ENCODE measurements around the gene ZBTB20. TPM values are rescaled to one million over a fixed set of nuclear protein-coding genes. Genes with fewer than 3 reads are reported as not detected.

The ZBTB20 gene
- total RNA-seq, 1 donor from 2014 or later = 23.5 TPM

GRCh38 chr3:114958930-114959329, 188.2 kb downstream of the ZBTB20 start:
- H3K4me3 ChIP-seq (ENCODE audit: low read length in 3 of 3) = no peak overlapping the region
- H3K4me1 ChIP-seq (ENCODE audit: control insufficient read depth in 3 of 3, insufficient read depth in 3 of 3, low read length in 3 of 3) = no peaks in the 10 kb centered on the region
- H3K9ac ChIP-seq (ENCODE audit: low read depth in 1 of 3, low read length in 3 of 3) = no peak overlapping the region
- no peaks in the 10 kb centered on the region for H3K27me3 ChIP-seq (ENCODE audit: control insufficient read depth in 3 of 3, insufficient read depth in 3 of 3, low read length in 3 of 3)
- H3K36me3 ChIP-seq (ENCODE audit: control insufficient read depth in 3 of 3, insufficient read depth in 3 of 3, low read length in 3 of 3) = peaks cover 0 to 11% (median 0%) of the 10 kb centered on the region in 3 donors
- H3K27ac ChIP-seq (ENCODE audit: low read depth, low read length) = no peak overlapping the region
- H3K9me3 ChIP-seq (ENCODE audit: control insufficient read depth in 3 of 3, low read length in 3 of 3) = peaks cover 0 to 4% (median 4%) of the 10 kb centered on the region in 3 donors

GRCh38 chr3:114953800-114954199, 193.3 kb downstream of the ZBTB20 start:
- Histone ChIP-seq H3K9me3 (ENCODE audit: control insufficient read depth in 3 of 3, low read length in 3 of 3) (peaks cover 0 to 4% (median 4%) of the 10 kb centered on the region in 3 donors), H3K9ac (ENCODE audit: low read depth in 1 of 3, low read length in 3 of 3) (no peak overlapping the region)

GRCh38 chr3:114953215-114953799, 193.8 kb downstream of the ZBTB20 start:
- H3K9me3 ChIP-seq (ENCODE audit: control insufficient read depth in 3 of 3, low read length in 3 of 3) = peaks cover 0 to 4% (median 4%) of the 10 kb centered on the region in 3 donors

More at GRCh38 chr3:114953800-114954199, 193.3 kb downstream of the ZBTB20 start:
- Histone ChIP-seq H3K4me1 (ENCODE audit: control insufficient read depth in 3 of 3, insufficient read depth in 3 of 3, low read length in 3 of 3) (no peaks in the 10 kb centered on the region), H3K36me3 (ENCODE audit: control insufficient read depth in 3 of 3, insufficient read depth in 3 of 3, low read length in 3 of 3) (peaks cover 0 to 11% (median 0%) of the 10 kb centered on the region in 3 donors), H3K27me3 (ENCODE audit: control insufficient read depth in 3 of 3, insufficient read depth in 3 of 3, low read length in 3 of 3) (no peaks in the 10 kb centered on the region), H3K4me3 (ENCODE audit: low read length in 3 of 3) (no peak overlapping the region), H3K27ac (ENCODE audit: low read depth, low read length) (no peak overlapping the region)

GRCh38 chr3:114942773-114943172, 204.3 kb downstream of the ZBTB20 start:
- Histone ChIP-seq H3K4me1 (ENCODE audit: control insufficient read depth in 3 of 3, insufficient read depth in 3 of 3, low read length in 3 of 3) (peaks cover 0 to 2% (median 0%) of the 10 kb centered on the region in 3 donors), H3K36me3 (ENCODE audit: control insufficient read depth in 3 of 3, insufficient read depth in 3 of 3, low read length in 3 of 3) (no peaks in the 10 kb centered on the region), H3K9me3 (ENCODE audit: control insufficient read depth in 3 of 3, low read length in 3 of 3) (no peaks in the 10 kb centered on the region), H3K4me3 (ENCODE audit: low read length in 3 of 3) (no peak overlapping the region), H3K27me3 (ENCODE audit: control insufficient read depth in 3 of 3, insufficient read depth in 3 of 3, low read length in 3 of 3) (no peaks in the 10 kb centered on the region), H3K27ac (ENCODE audit: low read depth, low read length) (no peak overlapping the region), H3K9ac (ENCODE audit: low read depth in 1 of 3, low read length in 3 of 3) (no peak overlapping the region)

More at GRCh38 chr3:114953215-114953799, 193.8 kb downstream of the ZBTB20 start:
- Histone ChIP-seq H3K27me3 (ENCODE audit: control insufficient read depth in 3 of 3, insufficient read depth in 3 of 3, low read length in 3 of 3) (no peaks in the 10 kb centered on the region), H3K4me1 (ENCODE audit: control insufficient read depth in 3 of 3, insufficient read depth in 3 of 3, low read length in 3 of 3) (no peaks in the 10 kb centered on the region), H3K27ac (ENCODE audit: low read depth, low read length) (no peak overlapping the region), H3K9ac (ENCODE audit: low read depth in 1 of 3, low read length in 3 of 3) (no peak overlapping the region), H3K4me3 (ENCODE audit: low read length in 3 of 3) (no peak overlapping the region), H3K36me3 (ENCODE audit: control insufficient read depth in 3 of 3, insufficient read depth in 3 of 3, low read length in 3 of 3) (peaks cover 0 to 11% (median 0%) of the 10 kb centered on the region in 3 donors)

- Histone ChIP-seq H3K27me3 (ENCODE audit: control insufficient read depth in 3 of 3, insufficient read depth in 3 of 3, low read length in 3 of 3) (no peaks in the 10 kb centered on the region), H3K36me3 (ENCODE audit: control insufficient read depth in 3 of 3, insufficient read depth in 3 of 3, low read length in 3 of 3) (no peaks in the 10 kb centered on the region), H3K4me1 (ENCODE audit: control insufficient read depth in 3 of 3, insufficient read depth in 3 of 3, low read length in 3 of 3) (peaks cover 0 to 2% (median 0%) of the 10 kb centered on the region in 3 donors), H3K4me3 (ENCODE audit: low read length in 3 of 3) (no peak overlapping the region), H3K9me3 (ENCODE audit: control insufficient read depth in 3 of 3, low read length in 3 of 3) (no peaks in the 10 kb centered on the region), H3K9ac (ENCODE audit: low read depth in 1 of 3, low read length in 3 of 3) (no peak overlapping the region), H3K27ac (ENCODE audit: low read depth, low read length) (no peak overlapping the region)
These were observed 205.3 kb downstream of the ZBTB20 start for GRCh38 chr3:114941626-114942309.

- Histone ChIP-seq H3K9ac (ENCODE audit: low read depth in 1 of 3, low read length in 3 of 3) (no peak overlapping the region), H3K4me1 (ENCODE audit: control insufficient read depth in 3 of 3, insufficient read depth in 3 of 3, low read length in 3 of 3) (peaks cover 0 to 2% (median 0%) of the 10 kb centered on the region in 3 donors), H3K36me3 (ENCODE audit: control insufficient read depth in 3 of 3, insufficient read depth in 3 of 3, low read length in 3 of 3) (no peaks in the 10 kb centered on the region), H3K9me3 (ENCODE audit: control insufficient read depth in 3 of 3, low read length in 3 of 3) (no peaks in the 10 kb centered on the region), H3K27me3 (ENCODE audit: control insufficient read depth in 3 of 3, insufficient read depth in 3 of 3, low read length in 3 of 3) (no peaks in the 10 kb centered on the region), H3K4me3 (ENCODE audit: low read length in 3 of 3) (no peak overlapping the region), H3K27ac (ENCODE audit: low read depth, low read length) (no peak overlapping the region)
These were observed 207.2 kb downstream of the ZBTB20 start for GRCh38 chr3:114939920-114940319.

GRCh38 chr3:114933407-114933806, 213.7 kb downstream of the ZBTB20 start:
- H3K4me1 ChIP-seq (ENCODE audit: control insufficient read depth in 3 of 3, insufficient read depth in 3 of 3, low read length in 3 of 3) = no peaks in the 10 kb centered on the region
- no peak overlapping the region for H3K27ac ChIP-seq (ENCODE audit: low read depth, low read length)
- H3K9ac ChIP-seq (ENCODE audit: low read depth in 1 of 3, low read length in 3 of 3) = no peak overlapping the region
- peaks cover 4 to 9% (median 4%) of the 10 kb centered on the region in 3 donors for H3K36me3 ChIP-seq (ENCODE audit: control insufficient read depth in 3 of 3, insufficient read depth in 3 of 3, low read length in 3 of 3)
- H3K27me3 ChIP-seq (ENCODE audit: control insufficient read depth in 3 of 3, insufficient read depth in 3 of 3, low read length in 3 of 3) = no peaks in the 10 kb centered on the region
- H3K9me3 ChIP-seq (ENCODE audit: control insufficient read depth in 3 of 3, low read length in 3 of 3) = no peaks in the 10 kb centered on the region
- no peak overlapping the region for H3K4me3 ChIP-seq (ENCODE audit: low read length in 3 of 3)

GRCh38 chr3:114929971-114930732, 216.9 kb downstream of the ZBTB20 start:
- H3K4me1 ChIP-seq (ENCODE audit: control insufficient read depth in 3 of 3, insufficient read depth in 3 of 3, low read length in 3 of 3) = no peaks in the 10 kb centered on the region
- H3K27ac ChIP-seq (ENCODE audit: low read depth, low read length) = no peak overlapping the region
- H3K36me3 ChIP-seq (ENCODE audit: control insufficient read depth in 3 of 3, insufficient read depth in 3 of 3, low read length in 3 of 3) = peaks cover 4 to 9% (median 4%) of the 10 kb centered on the region in 3 donors

GRCh38 chr3:114928989-114929640, 218.0 kb downstream of the ZBTB20 start:
- H3K27me3 ChIP-seq (ENCODE audit: control insufficient read depth in 3 of 3, insufficient read depth in 3 of 3, low read length in 3 of 3) = no peaks in the 10 kb centered on the region
- H3K9me3 ChIP-seq (ENCODE audit: control insufficient read depth in 3 of 3, low read length in 3 of 3) = no peaks in the 10 kb centered on the region
- peaks cover 4 to 9% (median 4%) of the 10 kb centered on the region in 3 donors for H3K36me3 ChIP-seq (ENCODE audit: control insufficient read depth in 3 of 3, insufficient read depth in 3 of 3, low read length in 3 of 3)
- H3K9ac ChIP-seq (ENCODE audit: low read depth in 1 of 3, low read length in 3 of 3) = no peak overlapping the region
- no peaks in the 10 kb centered on the region for H3K4me1 ChIP-seq (ENCODE audit: control insufficient read depth in 3 of 3, insufficient read depth in 3 of 3, low read length in 3 of 3)
- no peak overlapping the region for H3K27ac ChIP-seq (ENCODE audit: low read depth, low read length)
- H3K4me3 ChIP-seq (ENCODE audit: low read length in 3 of 3) = no peak overlapping the region

More at GRCh38 chr3:114929971-114930732, 216.9 kb downstream of the ZBTB20 start:
- no peaks in the 10 kb centered on the region for H3K27me3 ChIP-seq (ENCODE audit: control insufficient read depth in 3 of 3, insufficient read depth in 3 of 3, low read length in 3 of 3)
- no peaks in the 10 kb centered on the region for H3K9me3 ChIP-seq (ENCODE audit: control insufficient read depth in 3 of 3, low read length in 3 of 3)
- H3K4me3 ChIP-seq (ENCODE audit: low read length in 3 of 3) = no peak overlapping the region
- H3K9ac ChIP-seq (ENCODE audit: low read depth in 1 of 3, low read length in 3 of 3) = no peak overlapping the region
